Activated CD4-positive, alpha-beta T cell treated with anti-CD3 and anti-CD28 coated beads for 24 hours (primary cell): ENCODE results near the gene FBXO15.
A peak's percentile ranks its signal among the peaks of the same experiment; 100 is the strongest.

Source experiments
- DNase-seq, 2 donors: peaks; one replicate each; pipeline ENCODE4 v3.0.0-alpha.2; 2020; ENCODE audit warnings: low read depth in 2 of 2

The FBXO15 gene

GRCh38 chr18:74153377-74153776, 5.7 kb upstream of the FBXO15 start:
- no peak for DNase-seq

- no peak for DNase-seq
Measured at GRCh38 chr18:74152857-74153256, 5.2 kb upstream of the FBXO15 start.

GRCh38 chr18:74152270-74152669, 4.6 kb upstream of the FBXO15 start:
- no peak for DNase-seq

GRCh38 chr18:74149878-74150277, 2.2 kb upstream of the FBXO15 start:
- DNase-seq: no peak

GRCh38 chr18:74148543-74149070, 973 bp upstream of the FBXO15 start:
- DNase-seq: no peak

GRCh38 chr18:74147491-74147778, 199 bp downstream of the FBXO15 start:
- no peak for DNase-seq

GRCh38 chr18:74146756-74147155, 878 bp downstream of the FBXO15 start:
- DNase-seq: no peak

- DNase-seq: no peak
Measured at GRCh38 chr18:74142252-74142651, 5.4 kb downstream of the FBXO15 start.

- no peak for DNase-seq
Measured at GRCh38 chr18:74141667-74142066, 6.0 kb downstream of the FBXO15 start.

- DNase-seq: no peak
Measured at GRCh38 chr18:74140582-74140981, 7.1 kb downstream of the FBXO15 start.

- peak; percentile 20 to 38 for DNase-seq
Measured at GRCh38 chr18:74139888-74140287, 7.7 kb downstream of the FBXO15 start.

GRCh38 chr18:74139411-74139810, 8.2 kb downstream of the FBXO15 start:
- no peak for DNase-seq

GRCh38 chr18:74137920-74138538, 9.6 kb downstream of the FBXO15 start:
- no peak for DNase-seq

GRCh38 chr18:74132201-74132600, 15.4 kb downstream of the FBXO15 start:
- DNase-seq: no peak

- DNase-seq: no peak
Measured at GRCh38 chr18:74131124-74131523, 16.5 kb downstream of the FBXO15 start.

GRCh38 chr18:74128159-74128558, 19.5 kb downstream of the FBXO15 start:
- no peak for DNase-seq

GRCh38 chr18:74126684-74127655, 20.7 kb downstream of the FBXO15 start:
- no peak for DNase-seq

GRCh38 chr18:74124642-74125041, 23.0 kb downstream of the FBXO15 start:
- DNase-seq: no peak

- no peak for DNase-seq
Measured at GRCh38 chr18:74123200-74123599, 24.4 kb downstream of the FBXO15 start.

- no peak for DNase-seq
Measured at GRCh38 chr18:74116633-74117554, 30.7 kb downstream of the FBXO15 start.

- DNase-seq: no peak
Measured at GRCh38 chr18:74115046-74115445, 32.6 kb downstream of the FBXO15 start.

- DNase-seq: no peak
Measured at GRCh38 chr18:74114116-74114515, 33.5 kb downstream of the FBXO15 start.
